CD4-positive, alpha-beta memory T cell (primary cell): ENCODE data around the gene HDLBP. TPM values are rescaled to one million over a fixed set of nuclear protein-coding genes. Genes with fewer than 3 reads are reported as not detected.
A peak's percentile ranks its signal among the peaks of the same experiment; 100 is the strongest.

Experiments used
- CTCF ChIA-PET: fragments of 350-600 bp; sonication (Branson Sonifier 250); formaldehyde crosslinking; loops from one replicate; lab custom pipeline; 2021; ENCODE audit warnings: inconsistent platforms; ENCODE audit not compliant: partially characterized antibody; lab: Charles Lee
- POLR2A ChIA-PET: fragments of 350-600 bp; sonication (Branson Sonifier 250); formaldehyde crosslinking; loops from one replicate; lab custom pipeline; 2021; ENCODE audit not compliant: partially characterized antibody; lab: Charles Lee
- DNase-seq, 5 donors: peaks; one replicate each; pipeline versions ENCODE4 v3.0.0 to v3.0.0-alpha.2; 2020 to 2022; ENCODE audit warnings: mixed read lengths in 1 of 5
- H3K27ac ChIP-seq: one replicate; pipeline ENCODE4 v1.7.0; 2013; ENCODE audit warnings: low read depth, low read length
- H3K27me3 ChIP-seq: 2 replicates; pipeline ENCODE4 v1.7.0; 2013; ENCODE audit warnings: mild to moderate bottlenecking, low read length, moderate library complexity; ENCODE audit not compliant: insufficient read depth
- H3K36me3 ChIP-seq: 2 replicates; pipeline ENCODE4 v1.7.0; 2013; ENCODE audit warnings: mild to moderate bottlenecking, low read length, moderate library complexity; ENCODE audit not compliant: insufficient read depth
- H3K4me1 ChIP-seq: 2 replicates; pipeline ENCODE4 v1.7.0; 2013; ENCODE audit warnings: mild to moderate bottlenecking, low read length, moderate library complexity; ENCODE audit not compliant: insufficient read depth
- H3K4me3 ChIP-seq, 2 donors: one replicate each; pipeline ENCODE4 v1.7.0; 2013; ENCODE audit warnings: low read length in 2 of 2, mild to moderate bottlenecking in 1 of 2
- H3K9me3 ChIP-seq, 2 donors: one replicate each; pipeline ENCODE4 v1.7.0; 2013; ENCODE audit warnings: low read length in 2 of 2, control low read depth in 1 of 2; ENCODE audit not compliant: control insufficient read depth in 1 of 2
- H3K27ac Mint-ChIP-seq, 7 donors: one replicate each; pipeline ENCODE4 v1.8.0; 2020 to 2021; ENCODE audit warnings: mixed read lengths in 7 of 7, mild to moderate bottlenecking in 6 of 7, inconsistent platforms in 3 of 7, moderate library complexity in 3 of 7
- H3K27me3 Mint-ChIP-seq, 2 donors: one replicate each; pipeline ENCODE4 v1.8.0; 2020 to 2021; ENCODE audit warnings: mixed read lengths in 2 of 2
- H3K36me3 Mint-ChIP-seq, 2 donors: one replicate each; pipeline ENCODE4 v1.8.0; 2020 to 2021; ENCODE audit warnings: mixed read lengths in 2 of 2, inconsistent platforms in 1 of 2, mild to moderate bottlenecking in 1 of 2
- H3K4me1 Mint-ChIP-seq, 4 donors: one replicate each; pipeline ENCODE4 v1.8.0; 2020 to 2021; ENCODE audit warnings: mixed read lengths in 4 of 4, mild to moderate bottlenecking in 1 of 4
- H3K4me3 Mint-ChIP-seq, 8 donors: one replicate each; pipeline ENCODE4 v1.8.0; 2020 to 2021; ENCODE audit warnings: mixed read lengths in 8 of 8, mild to moderate bottlenecking in 7 of 8, moderate library complexity in 6 of 8, inconsistent platforms in 3 of 8
- H3K9me3 Mint-ChIP-seq, 8 donors: one replicate each; pipeline ENCODE4 v1.8.0; 2020 to 2021; ENCODE audit warnings: mixed read lengths in 8 of 8, mild to moderate bottlenecking in 5 of 8, inconsistent platforms in 3 of 8, moderate library complexity in 1 of 8
- intact Hi-C: fragments of 100-400 bp; cut with micrococcal nuclease; formaldehyde crosslinking; loops from one replicate; pipeline ENCODE4 v1.15.1; 2023
- polyA plus RNA-seq, 2 donors: library from polyadenylated mRNA; unstranded; fragments of 300-500 nt; fragmentation: Illumina TruSeq; gene quantifications; one replicate each; pipeline ENCODE4 v1.2.3, GENCODE V29; 2021
- total RNA-seq, 2 experiments: library from RNA; stranded (reverse); gene quantifications; one replicate each; pipeline ENCODE4 v1.2.3, GENCODE V29; 2021

Gene HDLBP
- total RNA-seq (100 to 1,000 TPM; 166 to 183 TPM), polyA plus RNA-seq (10 to 100 TPM; 24.7 to 82.3 TPM)

- peak within 1 kb of the TSS; percentile 94 to 100 (median 98) for H3K4me3 Mint-ChIP-seq
- peak; percentile 100 for DNase-seq
- H3K27ac Mint-ChIP-seq, result peak within 1 kb of the TSS; percentile 98 to 100 (median 99)
- H3K27me3 ChIP-seq, result no peaks in the 10 kb centered on the region
- H3K4me1 ChIP-seq, result peaks cover 82% of the 10 kb centered on the region
- no peaks in the 10 kb centered on the region for H3K36me3 ChIP-seq
- ChIA-PET POLR2A (interaction anchor here (0.6 to 4.1 kb wide), 31 partner anchors 8 to 750 kb away, joined by 3 to 46 read pairs (median 4); partner anchors contain the start of genes ATG4B, CAPN10, D2HGDH and DTYMK), CTCF (interaction anchor here (0.6 to 3.2 kb wide), 6 partner anchors 9 to 215 kb away, joined by 3 to 14 read pairs (median 4); no protein-coding TSS in a partner anchor)
- H3K4me1 Mint-ChIP-seq, result peaks cover 54 to 92% (median 70%) of the 10 kb centered on the region in 4 donors
- peaks cover 2 to 35% of the 10 kb centered on the region in 2 donors for H3K36me3 Mint-ChIP-seq
- peak within 1 kb of the TSS; percentile 96 for H3K27ac ChIP-seq
- H3K27me3 Mint-ChIP-seq, result peaks cover 0 to 1% of the 10 kb centered on the region in 2 donors
- H3K4me3 ChIP-seq, result peak within 1 kb of the TSS; percentile 87
- H3K9me3 Mint-ChIP-seq, result no peaks in the 10 kb centered on the region
- H3K9me3 ChIP-seq, result no peaks in the 10 kb centered on the region
- intact Hi-C loops, result loop anchor here (1.0 to 10.0 kb wide), 12 partner anchors 16 to 750 kb away; partner anchors contain the start of genes ATG4B, DUSP28, FARP2 and MTERF4
Measured at GRCh38 chr2:241315093-241315878, at the start of gene HDLBP. TSS of gene HDLBP (minus strand) at chr2:241315672. CDS start at chr2:241266869, 48,803 bp downstream.

GRCh38 chr2:241364781-241365180 is 49.3 kb upstream of the HDLBP start:
- no peaks in the 10 kb centered on the region for H3K4me1 ChIP-seq
- peak overlapping the region in 1 of 7 donors; percentile 60 for H3K27ac Mint-ChIP-seq
- CTCF ChIA-PET, result no interaction called here

GRCh38 chr2:241363426-241363825 is 48.0 kb upstream of the HDLBP start:
- Histone ChIP-seq H3K36me3 (no peaks in the 10 kb centered on the region), H3K27ac (no peak overlapping the region), H3K27me3 (no peaks in the 10 kb centered on the region), H3K9me3 (no peaks in the 10 kb centered on the region), H3K4me3 (no peak overlapping the region), H3K4me1 (no peaks in the 10 kb centered on the region)
- CTCF ChIA-PET, result no interaction called here
- H3K9me3 Mint-ChIP-seq, result no peaks in the 10 kb centered on the region
- intact Hi-C loops, result no loop called here
- POLR2A ChIA-PET, result no interaction called here
- H3K27ac Mint-ChIP-seq, result peak overlapping the region in 1 of 7 donors; percentile 26
- no peak overlapping the region for H3K4me3 Mint-ChIP-seq
- H3K4me1 Mint-ChIP-seq, result peaks cover under 1 to 14% (median 5%) of the 10 kb centered on the region in 4 donors
- no peak for DNase-seq
- H3K36me3 Mint-ChIP-seq, result no peaks in the 10 kb centered on the region
- no peaks in the 10 kb centered on the region for H3K27me3 Mint-ChIP-seq

More at GRCh38 chr2:241364781-241365180, 49.3 kb upstream of the HDLBP start:
- no peak for DNase-seq
- no peaks in the 10 kb centered on the region for H3K27me3 Mint-ChIP-seq
- no peaks in the 10 kb centered on the region for H3K36me3 Mint-ChIP-seq
- H3K9me3 Mint-ChIP-seq, result no peaks in the 10 kb centered on the region
- Histone ChIP-seq H3K27ac (no peak overlapping the region), H3K27me3 (no peaks in the 10 kb centered on the region), H3K9me3 (no peaks in the 10 kb centered on the region), H3K36me3 (no peaks in the 10 kb centered on the region), H3K4me3 (no peak overlapping the region)
- no peak overlapping the region for H3K4me3 Mint-ChIP-seq
- H3K4me1 Mint-ChIP-seq, result peaks cover 0 to 4% (median 1%) of the 10 kb centered on the region in 4 donors
- intact Hi-C loops, result no loop called here
- POLR2A ChIA-PET, result no interaction called here

- H3K27ac Mint-ChIP-seq, result no peak overlapping the region
- intact Hi-C loops, result loop anchor here (5.0 to 10.0 kb wide), 4 partner anchors 258 to 527 kb away; partner anchors contain the start of gene ING5
- Histone ChIP-seq H3K9me3 (no peaks in the 10 kb centered on the region), H3K27ac (no peak overlapping the region), H3K4me1 (peaks cover 15% of the 10 kb centered on the region), H3K27me3 (no peaks in the 10 kb centered on the region), H3K4me3 (no peak overlapping the region), H3K36me3 (no peaks in the 10 kb centered on the region)
- peaks cover 0 to 2% of the 10 kb centered on the region in 2 donors for H3K36me3 Mint-ChIP-seq
- peak overlapping the region in 3 of 8 donors; percentile 21 to 39 (median 39) for H3K4me3 Mint-ChIP-seq
- H3K27me3 Mint-ChIP-seq, result no peaks in the 10 kb centered on the region
- ChIA-PET POLR2A (interaction anchor here (1.3 to 1.5 kb wide), 2 partner anchors 43 to 45 kb away, joined by 3 read pairs; no protein-coding TSS in a partner anchor), CTCF (interaction anchor here (0.6 kb wide), 1 partner anchor 372 kb away, joined by 4 read pairs; no protein-coding TSS in a partner anchor)
- H3K9me3 Mint-ChIP-seq, result peaks cover 0 to 1% (median 0%) of the 10 kb centered on the region in 8 donors
- H3K4me1 Mint-ChIP-seq, result peaks cover 6 to 29% (median 14%) of the 10 kb centered on the region in 4 donors
- DNase-seq, result no peak
Measured at GRCh38 chr2:241359481-241360045, 44.1 kb upstream of the HDLBP start.

- H3K36me3 Mint-ChIP-seq, result peaks cover 0 to 8% of the 10 kb centered on the region in 2 donors
- H3K27ac ChIP-seq, result no peak overlapping the region
- no peak overlapping the region for H3K4me3 ChIP-seq
- DNase-seq, result no peak
- H3K9me3 ChIP-seq, result no peaks in the 10 kb centered on the region
- no peaks in the 10 kb centered on the region for H3K36me3 ChIP-seq
- peaks cover 15% of the 10 kb centered on the region for H3K4me1 ChIP-seq
- H3K27me3 Mint-ChIP-seq, result no peaks in the 10 kb centered on the region
- peak overlapping the region in 2 of 8 donors; percentile 47 to 48 for H3K4me3 Mint-ChIP-seq
- H3K9me3 Mint-ChIP-seq, result peaks cover 0 to 1% (median 0%) of the 10 kb centered on the region in 8 donors
- POLR2A ChIA-PET, result interaction anchor here (1.0 to 1.5 kb wide), 3 partner anchors 42 to 77 kb away, joined by 3 to 5 read pairs (median 3); partner anchors contain the start of genes HDLBP and SEPTIN2
- H3K4me1 Mint-ChIP-seq, result peaks cover 6 to 29% (median 14%) of the 10 kb centered on the region in 4 donors
- intact Hi-C loops, result loop anchor here (5.0 to 10.0 kb wide), 4 partner anchors 259 to 526 kb away; partner anchors contain the start of gene ING5
- CTCF ChIA-PET, result interaction anchor here (0.9 kb wide), 1 partner anchor 11 kb away, joined by 3 read pairs; no protein-coding TSS in a partner anchor
- no peaks in the 10 kb centered on the region for H3K27me3 ChIP-seq
- H3K27ac Mint-ChIP-seq, result no peak overlapping the region
Measured at GRCh38 chr2:241358470-241358869, 43.0 kb upstream of the HDLBP start.

GRCh38 chr2:241357531-241357930 is 42.1 kb upstream of the HDLBP start:
- CTCF ChIA-PET, result no interaction called here
- Histone ChIP-seq H3K36me3 (no peaks in the 10 kb centered on the region), H3K27ac (no peak overlapping the region), H3K9me3 (no peaks in the 10 kb centered on the region), H3K27me3 (no peaks in the 10 kb centered on the region), H3K4me1 (peaks cover 15% of the 10 kb centered on the region), H3K4me3 (no peak overlapping the region)
- intact Hi-C loops, result loop anchor here (5.0 to 10.0 kb wide), 4 partner anchors 260 to 525 kb away; partner anchors contain the start of gene ING5
- Mint-ChIP-seq H3K9me3 (peaks cover 0 to 1% (median 0%) of the 10 kb centered on the region in 8 donors), H3K4me1 (peaks cover 6 to 29% (median 14%) of the 10 kb centered on the region in 4 donors), H3K4me3 (peak overlapping the region in 7 of 8 donors; percentile 31 to 87 (median 78)), H3K27ac (peak overlapping the region in 2 of 7 donors; percentile 14 to 63), H3K36me3 (peaks cover 0 to 15% of the 10 kb centered on the region in 2 donors), H3K27me3 (no peaks in the 10 kb centered on the region)
- POLR2A ChIA-PET, result interaction anchor here (1.0 kb wide), 1 partner anchor 76 kb away, joined by 3 read pairs; no protein-coding TSS in a partner anchor
- no peak for DNase-seq
